HG02571 (cell line): Measurements from ENCODE around the gene HACD2.
"Not testable (repeated sequence)": the region's sequence is repeated elsewhere in the genome, so short reads cannot be mapped to it uniquely, and the experiment has no call there.

Experiments
- ATAC-seq: cut with Tn5 transposase; IDR thresholded peaks from one replicate; pipeline ENCODE4 v1.9.1; 2021; ENCODE audit warnings: mild to moderate bottlenecking, moderate library complexity; ENCODE audit not compliant: unreplicated experiment

Gene HACD2

DNA sequence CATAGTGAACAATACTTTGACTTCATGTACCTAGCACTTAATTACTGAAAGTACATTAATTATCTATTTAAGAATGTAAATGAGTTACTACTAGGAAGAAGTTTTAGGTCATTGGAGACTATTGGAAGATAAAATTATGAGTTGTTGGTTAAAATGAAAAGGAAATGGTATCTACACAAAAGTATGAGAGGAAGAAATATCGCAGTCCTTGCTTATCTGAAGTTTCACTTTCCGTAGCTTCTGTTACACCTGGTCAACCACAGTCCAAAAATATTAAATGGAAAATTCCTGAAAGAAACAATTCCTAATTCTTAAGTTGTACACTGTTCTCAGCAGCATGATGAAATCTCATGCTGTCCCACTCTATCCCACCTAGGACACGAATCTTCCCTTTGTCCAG is 57.8 kb downstream of the HACD2 start:
- ATAC-seq = no peak

DNA sequence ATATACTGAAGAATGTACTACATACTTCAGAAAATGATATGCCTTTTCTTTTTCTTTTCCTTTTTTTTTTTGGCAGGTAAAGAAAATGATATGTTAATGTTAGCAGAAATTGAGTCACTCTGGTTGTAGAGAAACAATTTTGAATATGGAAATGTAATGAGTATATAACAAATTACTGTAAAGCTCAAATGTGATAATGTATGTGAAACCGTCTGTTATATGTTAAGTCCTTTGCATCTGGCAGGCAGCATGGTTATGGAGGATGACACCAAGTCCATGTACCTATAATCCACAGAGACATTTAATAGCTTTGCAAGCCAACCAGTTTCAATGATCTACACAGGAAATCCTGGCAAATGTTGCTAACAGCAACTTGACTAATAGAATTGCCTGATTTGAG is 58.4 kb downstream of the HACD2 start:
- ATAC-seq = no peak

DNA sequence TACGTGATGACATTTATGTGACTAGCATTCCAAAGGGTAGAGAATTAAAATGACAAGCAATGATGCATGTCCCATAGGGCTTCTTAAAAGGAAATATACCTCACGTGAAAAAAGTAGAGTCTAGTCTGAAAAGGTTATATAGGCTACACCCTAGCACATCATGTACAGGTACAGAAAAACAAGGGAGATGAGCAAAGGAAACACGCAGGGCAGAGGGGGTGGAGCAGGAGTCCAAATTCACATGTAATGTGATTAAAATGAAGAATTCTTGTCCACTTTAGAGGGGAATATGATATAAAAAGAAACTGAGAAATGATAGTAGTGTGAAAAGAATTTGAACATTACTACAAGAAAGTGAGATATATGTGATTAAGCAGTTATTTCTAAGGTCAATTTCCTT is 59.4 kb downstream of the HACD2 start:
- no peak for ATAC-seq

DNA sequence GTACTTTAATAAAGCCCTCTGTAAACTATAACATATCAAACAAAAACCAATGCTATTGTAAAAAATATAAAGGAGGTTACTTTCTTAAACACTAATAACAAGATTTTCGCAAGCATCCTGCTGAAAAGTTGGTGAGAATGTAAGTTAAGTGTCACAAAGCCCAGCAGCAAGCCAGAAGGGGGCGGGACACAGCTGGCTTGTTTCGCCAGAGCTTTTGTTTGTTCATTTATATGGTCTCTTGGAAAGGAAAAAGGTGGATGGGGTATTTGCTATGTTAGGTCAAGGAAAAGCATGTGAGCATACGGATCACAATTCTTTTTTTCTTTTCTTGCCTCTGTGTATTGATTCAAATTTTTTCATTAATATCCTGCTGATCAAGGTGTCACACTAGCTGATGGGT is 59.9 kb downstream of the HACD2 start:
- ATAC-seq = no peak

DNA sequence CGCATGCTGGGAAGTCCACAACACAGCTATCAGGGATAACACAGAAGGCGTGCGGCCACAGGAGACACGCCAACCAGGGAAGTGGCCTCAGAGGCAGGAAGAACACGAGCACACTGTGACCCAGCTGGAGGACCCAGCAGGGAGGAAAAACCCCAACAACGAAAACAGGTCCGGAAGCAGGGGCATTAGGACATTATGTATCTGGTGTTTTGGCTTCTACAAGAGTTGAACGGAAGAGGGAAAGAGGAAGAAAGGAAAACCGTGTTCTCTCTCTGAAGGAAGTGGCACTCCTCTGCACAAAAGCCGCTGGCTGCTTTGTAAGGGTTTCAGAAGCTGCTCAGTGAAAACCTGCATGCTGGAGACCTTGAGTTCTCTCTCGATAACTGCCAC is 61.8 kb downstream of the HACD2 start:
- ATAC-seq = no peak

DNA sequence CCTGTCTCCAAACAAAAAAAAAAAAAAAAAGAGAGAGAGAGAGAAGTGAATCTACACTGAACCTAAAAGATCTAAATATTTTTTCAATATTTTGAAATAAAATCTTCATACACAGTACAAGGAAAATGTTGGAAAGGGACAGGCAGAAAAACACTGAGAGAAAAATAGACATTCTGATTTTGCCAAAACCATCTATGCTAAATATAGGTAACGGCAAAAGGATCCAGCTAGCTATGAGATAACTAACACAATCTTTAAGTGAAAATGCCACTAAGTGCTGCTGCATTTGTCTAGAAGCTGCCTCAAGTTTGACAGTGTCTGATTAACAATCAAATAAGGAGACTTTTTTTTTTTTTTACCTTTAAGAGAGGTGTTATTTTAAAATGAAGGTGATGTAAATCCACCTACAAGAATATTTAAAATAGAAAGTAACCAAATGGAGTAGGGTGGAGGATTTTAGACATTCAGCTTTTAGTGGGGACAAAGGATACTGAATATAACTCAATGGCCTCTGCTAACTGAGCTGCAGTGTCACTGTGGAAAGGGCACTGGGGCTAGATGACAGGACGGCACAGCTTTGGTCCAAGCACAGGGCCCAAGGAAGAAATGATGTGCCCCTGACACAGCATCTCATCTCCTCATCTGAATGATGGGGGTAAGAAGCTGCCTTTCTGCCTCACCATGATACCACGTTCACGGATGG is 62.4 kb downstream of the HACD2 start:
- ATAC-seq = no peak

DNA sequence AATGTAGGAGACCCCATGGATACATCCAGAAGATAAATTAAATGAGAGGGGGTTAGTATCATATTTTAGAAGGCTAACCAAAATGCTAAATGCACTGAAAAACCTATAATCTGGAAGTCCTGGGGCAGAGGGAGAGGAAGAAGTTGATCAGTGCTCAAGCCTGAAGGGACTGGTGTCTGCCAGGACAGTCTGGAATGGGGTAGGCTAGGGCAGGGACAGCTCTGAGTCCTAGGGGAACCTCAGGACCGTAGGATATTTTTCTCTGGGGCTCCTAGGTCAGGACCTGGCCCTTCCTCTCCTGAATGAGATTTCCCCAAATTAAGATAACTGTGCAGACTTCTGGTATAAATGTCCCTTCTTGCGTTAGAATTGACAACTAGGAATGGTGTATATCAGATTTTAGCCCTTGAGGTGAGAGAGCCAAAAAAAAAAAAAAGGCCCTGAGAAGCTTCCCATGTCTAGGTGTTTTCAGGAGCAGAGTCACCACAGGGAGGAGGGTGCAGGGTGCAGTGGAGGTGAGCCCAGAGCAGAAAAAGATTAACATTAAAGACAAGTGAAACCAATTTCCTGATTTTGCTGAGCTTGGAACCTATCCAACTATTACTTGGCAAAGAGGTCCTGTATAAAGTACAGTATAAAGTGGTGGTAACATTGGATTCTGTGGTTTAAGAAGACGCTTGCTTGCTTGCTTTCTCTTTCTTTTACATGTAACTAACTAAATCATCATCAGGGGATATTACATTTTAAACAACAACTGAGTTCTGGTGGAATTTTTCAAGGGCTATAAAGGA is 63.5 kb downstream of the HACD2 start:
- ATAC-seq = no peak

DNA sequence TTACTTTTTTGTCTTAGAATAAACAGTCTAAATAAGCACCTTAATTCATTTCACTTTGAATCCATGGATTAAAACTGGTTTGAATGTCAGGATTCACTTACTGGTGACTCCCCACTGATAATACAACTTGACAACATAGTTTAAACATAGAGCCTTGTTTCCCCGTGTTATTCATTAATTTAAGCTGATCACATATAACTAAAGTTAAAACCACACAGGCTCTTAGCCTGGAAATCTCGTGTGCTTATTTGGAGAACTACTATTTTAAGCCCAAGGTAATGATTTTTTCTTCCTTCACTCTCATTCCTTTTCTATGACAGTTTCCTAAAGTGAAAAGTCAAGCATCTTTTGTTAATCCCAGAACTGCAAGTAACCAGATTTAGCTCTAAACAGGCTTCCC is 64.2 kb downstream of the HACD2 start:
- no peak for ATAC-seq

DNA sequence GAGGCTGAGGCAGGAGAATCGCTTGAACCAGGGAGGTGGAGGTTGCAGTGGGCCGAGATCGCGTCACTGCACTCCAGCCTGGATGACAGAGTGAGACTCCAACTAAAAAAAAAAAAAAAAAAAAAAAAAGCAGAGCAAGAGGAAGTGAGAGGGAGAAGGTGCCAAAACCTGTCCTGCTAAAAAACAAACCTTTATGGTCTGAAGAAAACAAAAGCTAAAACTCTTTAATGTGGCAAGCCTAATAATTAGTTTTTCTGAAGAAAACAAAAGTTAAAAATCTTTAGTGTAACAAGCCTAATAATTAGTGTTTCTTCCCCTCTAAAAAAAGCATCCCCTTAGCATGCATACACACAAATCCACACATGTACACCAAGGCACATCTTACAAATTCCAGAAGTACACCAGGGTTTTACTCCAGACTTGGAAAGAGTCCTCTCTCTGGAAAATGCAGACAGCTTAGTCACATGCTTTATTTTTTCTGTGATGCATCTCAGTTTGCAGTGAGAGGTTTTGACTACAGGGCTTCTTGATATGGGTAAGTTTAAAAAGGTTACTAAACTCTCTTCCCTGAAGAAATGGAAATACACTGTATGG is 65.9 kb downstream of the HACD2 start:
- ATAC-seq = no peak

DNA sequence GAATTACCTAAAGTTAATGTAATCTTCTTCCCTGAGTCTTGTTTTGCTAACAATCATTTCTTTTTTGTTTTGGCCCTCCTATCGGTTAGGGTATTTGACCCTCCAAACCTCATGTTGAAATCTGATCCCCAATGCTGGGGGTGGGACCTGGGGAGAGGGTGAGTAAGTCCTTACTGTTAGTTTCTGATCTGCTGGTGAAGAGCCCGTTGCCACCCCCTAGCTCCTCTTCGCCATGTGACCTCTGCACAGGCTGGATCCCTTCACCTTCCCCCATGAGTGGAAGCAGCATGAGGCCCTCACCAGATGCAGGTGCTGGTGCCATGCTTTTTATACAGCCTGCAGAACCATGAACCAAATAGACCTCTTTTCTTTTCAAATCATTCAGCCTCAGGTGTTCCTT is 73.1 kb downstream of the HACD2 start:
- ATAC-seq = no peak

DNA sequence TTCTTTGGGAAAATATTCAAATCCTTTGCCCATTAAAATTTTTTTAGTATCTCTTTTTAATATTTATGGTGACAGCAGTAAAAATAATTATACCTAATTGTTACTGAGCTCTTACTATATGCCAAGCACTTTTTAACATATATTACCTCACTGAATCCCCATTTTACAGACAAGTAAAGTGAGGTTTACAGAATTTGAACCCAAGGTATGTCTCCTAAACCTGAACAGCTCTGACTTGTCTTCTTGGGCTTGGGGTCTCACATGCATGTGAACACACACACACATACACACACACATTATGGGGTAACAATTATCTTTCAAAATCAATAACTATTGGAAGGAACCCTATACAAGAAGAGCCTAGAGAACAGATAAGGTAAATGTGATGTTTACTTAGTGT is 73.8 kb downstream of the HACD2 start:
- no peak for ATAC-seq

DNA sequence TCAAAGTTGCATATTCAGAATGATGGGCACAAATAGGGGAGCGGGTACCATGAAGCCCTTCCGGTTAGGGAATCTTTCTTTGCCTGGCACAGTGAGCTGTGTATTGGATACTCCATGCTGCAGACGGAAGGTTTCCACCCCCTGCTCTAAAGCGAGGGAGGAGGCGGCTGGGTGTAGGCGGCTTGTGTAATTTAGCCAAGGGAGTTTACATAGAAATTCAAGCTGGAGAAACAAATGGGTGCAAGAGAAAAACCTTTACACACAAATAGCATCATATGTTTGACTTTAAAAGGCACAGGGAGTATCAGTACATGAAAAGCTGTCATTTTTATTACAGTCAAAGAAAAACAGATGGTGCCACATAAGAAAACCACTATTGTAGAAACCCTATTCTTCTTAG is 76.7 kb downstream of the HACD2 start:
- no peak for ATAC-seq

DNA sequence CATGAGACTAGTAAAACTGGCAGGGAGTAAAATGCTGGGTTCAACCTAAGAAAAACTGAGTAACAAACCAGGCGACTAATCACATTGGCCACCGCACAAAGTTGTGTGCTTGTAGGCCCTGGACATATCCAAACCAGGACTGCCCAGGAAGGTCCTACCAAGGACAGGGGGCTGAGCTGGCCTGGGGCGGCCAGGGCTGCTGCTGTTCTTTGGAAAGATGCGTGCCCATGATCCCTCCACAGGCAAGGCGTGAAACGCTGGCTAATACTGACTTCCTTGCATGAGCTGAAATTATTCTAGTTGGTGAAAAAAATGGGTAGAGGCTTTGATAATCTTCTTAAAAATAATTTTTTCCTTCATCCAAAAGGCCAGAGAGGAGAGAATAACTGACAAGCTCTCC is 79.0 kb downstream of the HACD2 start:
- no peak for ATAC-seq

DNA sequence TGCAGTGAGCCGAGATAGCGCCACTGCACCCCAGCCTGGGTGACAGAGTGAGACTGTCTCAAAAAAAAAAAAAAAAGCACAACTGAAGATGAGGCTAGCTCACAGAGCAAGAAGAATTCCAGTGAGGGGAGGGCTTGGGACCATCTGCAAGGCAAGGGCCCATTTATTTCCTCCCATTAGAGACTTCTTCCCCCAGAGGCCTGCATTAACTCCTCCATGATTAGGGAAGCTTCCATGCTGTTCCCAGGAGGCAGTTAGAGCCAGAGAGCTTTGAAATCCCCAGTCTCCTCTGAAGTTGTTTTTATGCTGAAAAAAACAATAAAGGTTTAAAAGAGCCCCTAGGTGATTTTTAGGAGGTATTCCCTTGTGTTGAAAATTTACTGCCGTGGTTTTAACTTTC is 81.7 kb downstream of the HACD2 start:
- ATAC-seq = no peak

DNA sequence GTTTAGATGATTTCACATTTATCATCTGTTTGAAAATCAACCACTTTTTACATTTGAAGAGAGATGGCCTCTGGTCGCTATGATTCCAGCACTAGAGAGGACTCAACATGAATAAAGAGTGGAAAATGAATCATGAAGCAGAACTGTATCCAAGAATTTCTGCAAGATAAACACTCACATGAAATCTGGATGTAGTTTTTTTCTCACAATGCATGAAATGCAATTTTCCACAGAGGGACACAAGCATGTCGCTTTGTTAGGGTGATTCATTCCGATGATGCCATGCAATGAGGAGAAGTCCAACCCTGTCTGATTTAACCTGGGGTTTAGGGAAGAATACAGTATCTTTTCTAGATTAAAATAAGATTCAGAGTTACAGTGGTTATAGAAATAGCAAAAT is 85.5 kb downstream of the HACD2 start:
- no peak for ATAC-seq

DNA sequence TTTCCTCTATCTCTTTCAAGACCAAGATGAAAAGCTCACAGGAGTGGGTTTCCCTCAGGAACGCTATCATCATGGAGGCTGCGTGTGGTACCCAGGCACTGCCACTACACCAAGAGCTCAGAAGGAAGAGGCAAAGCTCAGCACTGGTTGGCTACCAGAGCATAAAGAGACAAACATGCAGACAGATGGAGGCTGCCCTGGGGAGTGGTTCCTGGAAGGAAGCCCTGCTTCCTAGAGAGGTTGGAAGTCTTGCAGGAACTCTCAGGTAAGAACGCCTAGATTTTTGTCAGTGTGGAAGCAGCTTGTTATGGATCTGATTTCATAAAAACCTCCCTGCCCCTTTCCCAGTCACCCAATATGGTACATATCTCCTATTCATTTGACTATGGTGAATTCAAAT is 86.1 kb downstream of the HACD2 start:
- no peak for ATAC-seq

DNA sequence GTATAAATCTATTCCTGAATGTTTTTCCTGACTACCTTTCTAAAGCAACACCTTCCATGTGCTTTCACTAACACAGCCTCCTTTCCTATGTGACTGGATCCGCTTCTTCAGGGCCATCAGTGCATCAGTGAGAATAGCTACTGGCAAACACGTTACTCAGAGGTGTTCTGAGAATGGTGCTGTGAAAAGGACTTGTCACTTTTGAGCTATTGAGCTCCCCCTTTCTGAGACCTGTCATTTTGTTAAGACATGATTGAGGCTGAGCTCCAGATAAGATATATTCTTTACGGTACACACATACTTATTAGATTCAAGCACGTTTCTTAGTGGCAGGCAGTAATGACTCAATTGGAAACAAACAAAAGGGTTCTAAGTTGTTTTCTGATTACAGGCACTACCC is 90.9 kb downstream of the HACD2 start:
- no peak for ATAC-seq

DNA sequence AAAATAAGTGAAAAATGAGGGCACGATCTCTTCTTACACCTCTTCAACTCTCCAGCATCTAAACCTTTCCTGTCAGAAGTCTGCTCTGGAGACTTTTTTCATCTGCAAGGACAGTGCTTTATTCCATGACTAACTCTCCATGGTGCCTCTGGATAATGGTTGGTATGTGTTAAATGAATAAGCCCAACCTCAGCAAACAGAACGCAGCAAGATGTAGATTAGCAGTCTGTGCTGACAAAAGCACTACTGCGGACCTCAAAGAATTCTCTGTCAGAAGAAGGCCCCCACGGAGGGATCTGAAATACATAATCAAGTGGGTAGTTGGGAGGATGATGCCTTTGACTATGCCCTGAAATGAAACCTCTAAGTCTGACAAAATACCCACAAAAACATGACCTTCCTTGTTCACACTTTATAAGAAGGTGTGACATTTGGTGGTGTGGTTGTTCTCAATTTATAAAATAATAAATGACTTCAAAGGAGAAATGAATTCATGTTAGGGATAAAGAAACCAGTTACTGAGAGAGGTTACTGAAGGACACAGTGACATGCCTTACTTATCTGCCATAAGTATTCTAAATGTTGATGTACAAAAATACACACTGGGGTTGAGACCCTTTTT is 92.8 kb downstream of the HACD2 start:
- no peak for ATAC-seq

DNA sequence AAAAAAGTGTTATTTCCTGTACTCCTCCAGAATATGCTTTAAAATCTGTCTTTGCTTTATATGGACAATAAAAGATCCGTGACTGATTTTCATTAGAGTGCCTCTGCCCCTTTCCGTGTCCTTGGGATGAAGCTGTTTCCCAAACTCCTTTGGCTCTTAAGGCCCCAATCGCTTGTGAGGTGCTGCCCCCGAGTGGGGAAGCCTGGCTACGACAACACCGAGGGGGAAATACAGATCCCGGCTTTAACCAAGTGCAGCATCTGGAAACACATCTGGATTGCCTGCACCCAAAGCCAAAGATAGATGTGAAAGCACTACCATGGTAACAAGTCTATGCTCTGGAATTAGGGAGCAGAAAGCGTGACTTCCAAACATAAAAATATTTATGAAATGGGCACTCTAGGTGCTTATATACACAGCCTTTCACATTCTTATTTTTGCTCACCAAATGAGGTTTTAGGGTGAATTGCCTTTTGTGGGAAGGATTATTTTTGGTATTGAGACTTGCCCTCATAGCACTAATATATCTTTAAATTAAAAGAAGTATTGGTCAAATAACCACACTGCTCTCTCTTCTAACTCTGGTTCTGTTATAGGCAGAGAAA is 95.4 kb downstream of the HACD2 start:
- ATAC-seq = no peak

DNA sequence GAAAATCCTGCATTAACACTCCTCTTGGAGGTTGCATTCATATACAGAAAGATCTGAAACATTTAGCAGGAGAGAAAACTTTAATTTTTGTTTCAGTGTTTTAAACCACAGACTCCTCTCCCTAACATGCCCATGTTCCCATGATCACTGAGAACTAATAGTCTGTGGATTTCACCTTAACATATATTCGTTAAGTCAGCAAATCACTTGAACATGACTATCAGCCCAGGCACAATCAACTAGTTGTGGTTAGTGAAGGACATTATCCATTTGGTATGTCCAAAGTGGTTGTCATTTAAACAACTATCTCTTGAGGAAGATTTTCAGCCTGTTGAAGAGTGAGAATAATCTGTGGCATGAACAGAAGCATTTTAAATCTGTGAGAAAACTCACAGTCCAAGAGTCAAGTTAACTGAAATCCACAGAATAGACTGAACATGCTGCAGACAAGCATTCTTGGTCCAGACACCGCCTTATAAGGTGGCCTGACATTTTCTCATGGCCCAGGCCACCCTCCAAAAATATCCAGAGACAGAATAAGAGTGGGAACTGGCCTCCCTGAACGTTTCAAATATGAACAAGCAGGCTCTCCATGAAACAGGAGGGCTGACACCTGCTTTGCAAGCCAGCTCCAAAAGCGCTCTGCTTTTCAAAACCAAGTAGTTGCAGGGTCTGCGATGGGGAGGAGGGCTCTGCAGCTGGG is 96.1 kb downstream of the HACD2 start:
- no peak for ATAC-seq

DNA sequence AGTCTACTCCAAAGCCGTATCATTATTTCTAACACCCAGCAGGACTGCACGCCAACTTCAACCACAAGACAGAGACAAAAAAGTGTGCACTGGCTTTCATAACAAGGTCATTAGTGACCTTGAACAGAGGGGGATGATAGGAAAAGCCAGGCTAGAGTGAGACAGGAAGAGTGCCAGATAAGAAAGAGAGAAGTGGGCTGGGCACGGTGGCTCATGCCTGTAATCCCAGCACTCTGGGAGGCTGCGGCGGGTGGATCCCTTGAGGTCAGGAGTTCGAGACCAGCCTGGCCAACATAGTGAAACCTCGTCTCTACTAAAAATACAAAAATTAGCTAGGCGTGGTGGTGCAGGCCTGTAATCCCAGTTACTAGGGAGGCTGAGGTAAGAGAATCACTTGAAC is 97.8 kb downstream of the HACD2 start:
- not testable (repeated sequence) for ATAC-seq
